ENCODE measurements around the gene SMTNL2.
A peak's percentile ranks its signal among the peaks of the same experiment; 100 is the strongest.

Gene SMTNL2

DNA sequence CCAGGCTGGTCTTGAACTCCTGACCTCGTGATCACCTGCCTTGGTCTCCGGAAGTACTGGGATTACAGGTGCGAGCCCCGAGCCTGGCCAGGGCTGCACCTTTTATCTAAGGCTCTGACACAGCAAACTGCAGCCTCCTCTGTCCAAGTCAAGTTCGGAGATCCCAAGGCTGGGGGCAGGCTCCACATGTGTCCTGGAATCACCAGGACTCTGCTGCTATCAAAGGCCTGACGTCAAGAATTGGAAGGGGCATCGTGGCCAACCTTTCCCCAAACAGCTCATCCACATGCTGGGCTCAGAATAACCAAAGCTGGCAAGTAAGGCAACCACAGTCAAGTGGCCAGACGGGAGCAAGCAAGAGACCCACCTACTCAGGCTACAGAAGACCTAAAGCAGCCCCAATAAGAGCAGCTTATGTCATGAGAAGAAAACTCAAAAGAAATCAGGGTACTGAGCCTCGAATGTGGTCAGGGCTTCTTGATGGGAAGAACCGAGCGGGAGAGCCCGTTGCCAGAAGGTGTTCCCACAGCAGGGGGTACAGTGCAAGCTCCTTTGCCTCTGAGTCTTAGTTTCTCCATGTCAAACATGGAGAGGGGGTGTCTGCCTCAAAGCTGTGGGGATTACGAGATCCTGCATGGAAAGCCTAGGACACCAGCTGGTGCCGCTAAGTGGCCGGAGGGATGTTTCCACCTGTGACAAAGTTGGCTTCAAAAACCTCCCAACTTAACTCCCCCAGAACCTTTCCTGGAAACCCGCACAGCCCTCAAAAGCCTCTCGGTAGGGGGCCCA, 37.0 kb upstream of the SMTNL2 start:
- no peak for DNase-seq

DNA sequence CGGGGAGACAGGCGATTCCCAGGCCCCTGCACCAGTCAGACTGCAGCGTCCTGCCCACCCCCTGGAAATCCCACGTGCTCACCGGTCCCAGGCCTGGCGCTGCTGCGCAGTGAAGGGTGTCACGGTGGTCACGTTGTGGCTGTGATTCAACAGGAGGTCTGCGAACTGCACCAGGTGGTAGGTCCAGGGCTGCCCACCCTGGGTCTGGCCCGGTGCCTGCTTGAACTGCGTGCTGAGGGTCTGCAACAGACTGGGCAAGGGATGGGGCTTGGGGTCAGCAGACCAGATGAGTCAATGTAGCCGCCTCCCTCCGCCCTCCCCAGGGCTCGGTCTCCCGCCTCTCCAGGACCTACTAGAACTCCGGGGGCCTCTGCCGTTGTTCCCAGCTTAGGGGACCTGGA, 36.3 kb upstream of the SMTNL2 start:
- no peak for DNase-seq

DNA sequence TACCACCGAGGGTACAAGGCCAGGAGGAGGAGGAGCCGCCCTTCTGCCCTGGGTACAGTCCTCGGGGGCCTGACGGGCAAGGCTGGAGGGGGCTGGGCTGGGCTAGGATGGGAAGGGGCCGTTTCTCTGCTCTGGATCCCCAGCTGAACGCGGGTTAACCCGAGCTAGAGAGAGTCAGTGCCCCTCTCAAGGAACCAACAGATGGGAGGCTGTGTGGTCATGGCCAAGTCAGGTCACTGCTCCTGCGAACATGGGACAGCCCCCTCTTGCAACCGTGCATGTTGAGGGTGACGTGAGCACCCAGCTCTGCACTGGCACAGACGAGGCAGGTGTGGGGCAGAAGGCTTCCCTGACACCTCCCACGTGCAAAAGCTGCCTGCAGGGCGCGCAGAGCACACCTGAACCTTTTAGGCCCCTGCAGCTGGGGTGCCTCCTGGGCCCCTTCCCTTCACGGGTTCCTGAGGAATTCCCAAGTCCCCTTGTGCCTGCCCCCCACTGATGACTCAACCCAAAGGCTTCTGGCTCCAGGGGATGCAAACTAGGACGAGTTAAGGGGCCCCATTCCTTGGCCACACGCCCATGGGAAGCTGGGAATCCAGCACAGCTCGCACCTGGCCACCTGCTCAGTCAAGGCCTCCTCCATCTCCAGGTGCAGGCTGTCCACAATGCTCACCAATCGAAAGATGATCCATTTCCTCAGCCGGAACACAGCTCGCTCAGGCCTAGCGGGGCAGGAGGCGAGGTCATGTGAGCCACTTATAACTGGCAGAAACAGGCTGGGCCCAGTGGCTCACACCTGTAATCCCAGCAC, 35.4 kb upstream of the SMTNL2 start:
- peak; percentile 21 for DNase-seq

DNA sequence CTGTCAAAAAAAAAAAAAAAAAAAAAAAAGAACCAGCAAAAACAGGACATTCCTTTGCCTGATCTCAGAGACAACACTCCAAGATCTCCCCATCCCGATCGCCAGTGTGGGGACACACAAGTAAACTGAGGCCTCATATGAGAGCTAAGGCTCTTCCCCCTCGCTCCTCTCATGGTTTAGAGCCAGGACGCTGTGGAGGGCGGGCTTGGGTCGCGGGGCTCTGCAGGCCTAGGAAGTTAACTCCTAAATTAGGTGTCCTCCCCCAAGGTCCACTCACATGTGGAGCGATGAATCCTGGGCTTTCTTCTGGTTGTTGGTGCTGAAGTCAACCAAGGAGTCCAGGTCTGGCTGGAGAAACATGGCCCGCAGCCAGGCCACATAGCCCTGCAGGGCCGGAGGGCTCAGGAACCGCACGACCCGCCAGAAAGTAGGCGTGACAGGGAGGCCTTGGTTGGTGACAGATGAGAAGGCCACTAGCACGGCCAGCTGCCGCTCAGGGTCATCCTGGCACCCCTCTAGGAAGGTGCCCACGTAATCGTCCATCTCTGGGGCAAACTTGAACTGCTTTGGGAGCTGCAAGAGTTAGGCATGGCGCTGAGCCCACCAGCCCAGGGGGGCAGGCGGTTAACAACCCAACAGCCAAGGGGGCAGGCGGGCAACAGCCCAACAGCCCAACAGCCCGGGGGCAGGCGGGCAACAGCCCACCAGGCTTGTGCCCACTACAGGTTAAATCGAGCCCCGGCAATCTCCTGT, 34.4 kb upstream of the SMTNL2 start:
- DNase-seq: no peak

DNA sequence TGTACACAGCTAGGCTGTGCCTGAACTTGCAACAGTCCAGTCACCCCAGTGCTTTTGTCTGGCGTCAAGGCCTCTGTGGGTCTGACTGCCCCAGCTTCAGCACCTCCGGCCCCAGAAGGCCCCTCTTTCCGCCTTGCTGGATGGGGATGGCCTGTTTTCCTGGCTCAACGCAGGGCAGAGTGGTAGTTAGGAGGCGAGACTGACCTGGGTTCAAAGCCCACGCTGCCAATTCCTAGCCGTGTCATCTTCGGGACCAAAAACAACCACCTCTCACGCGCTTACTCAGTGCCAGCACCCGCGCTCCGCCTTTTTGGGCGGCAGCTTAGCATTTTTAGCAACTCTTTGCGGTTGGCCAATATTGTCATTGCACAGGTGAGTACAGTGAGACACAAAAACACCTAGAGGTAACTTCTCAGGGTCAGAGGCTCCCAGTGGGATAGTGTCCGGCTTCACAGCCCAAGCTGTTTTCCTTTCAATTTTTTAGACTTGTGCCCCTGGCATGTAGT, 33.7 kb upstream of the SMTNL2 start:
- DNase-seq: no peak

DNA sequence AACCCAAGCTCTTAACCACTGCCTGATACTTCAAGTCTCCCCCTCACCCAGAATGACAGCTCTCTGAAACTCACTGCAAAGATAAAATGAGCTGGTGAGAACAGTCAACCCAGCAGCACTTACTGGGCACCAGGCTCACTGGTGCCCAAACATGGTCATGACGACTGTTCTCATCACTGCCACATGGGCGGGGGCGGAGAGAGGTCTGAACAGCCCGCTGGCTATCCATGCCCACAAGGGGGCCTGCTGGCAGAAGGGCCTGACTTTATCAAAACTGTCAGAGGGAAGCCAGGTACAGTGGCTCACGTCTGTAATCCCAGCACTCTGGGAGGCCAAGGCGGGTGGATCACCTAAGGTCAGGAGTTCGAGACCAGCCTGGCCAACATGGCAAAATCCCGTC, 33.2 kb upstream of the SMTNL2 start:
- DNase-seq: no peak

DNA sequence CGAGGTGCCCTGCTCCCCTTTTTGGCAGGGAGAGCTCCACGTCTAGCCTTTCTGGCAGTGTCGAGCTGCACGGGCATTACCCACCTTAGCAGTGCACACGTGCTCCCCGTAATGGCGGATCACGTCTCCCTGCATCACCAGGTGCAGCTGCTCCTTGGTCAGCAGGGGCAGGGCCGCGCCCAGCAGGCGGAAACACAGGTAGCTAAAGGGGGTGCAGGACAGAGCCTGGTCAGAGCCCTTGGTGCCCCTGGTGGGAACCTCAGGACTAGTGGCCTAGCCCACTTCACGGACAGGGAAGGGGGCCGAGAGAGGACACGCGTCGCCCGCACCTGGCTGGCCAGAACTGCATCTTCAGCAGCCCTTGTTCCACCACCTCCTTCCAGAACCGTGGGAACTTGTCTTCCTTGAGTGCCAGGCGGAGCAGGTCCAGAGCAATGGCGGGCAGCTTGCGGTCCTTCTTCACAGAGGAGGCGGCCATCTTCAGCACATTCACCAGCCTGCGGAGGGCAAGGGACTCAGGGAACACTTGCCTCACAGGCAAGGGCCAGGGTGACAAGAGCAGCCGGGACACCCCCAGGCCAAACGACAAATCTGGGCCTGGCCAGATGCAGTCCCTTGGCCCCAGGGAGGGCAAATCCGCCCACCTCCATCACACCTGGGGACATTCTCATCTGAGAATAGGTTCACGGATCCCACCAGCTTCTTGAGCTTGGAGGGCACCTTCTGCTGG, 32.4 kb upstream of the SMTNL2 start:
- no peak for DNase-seq

DNA sequence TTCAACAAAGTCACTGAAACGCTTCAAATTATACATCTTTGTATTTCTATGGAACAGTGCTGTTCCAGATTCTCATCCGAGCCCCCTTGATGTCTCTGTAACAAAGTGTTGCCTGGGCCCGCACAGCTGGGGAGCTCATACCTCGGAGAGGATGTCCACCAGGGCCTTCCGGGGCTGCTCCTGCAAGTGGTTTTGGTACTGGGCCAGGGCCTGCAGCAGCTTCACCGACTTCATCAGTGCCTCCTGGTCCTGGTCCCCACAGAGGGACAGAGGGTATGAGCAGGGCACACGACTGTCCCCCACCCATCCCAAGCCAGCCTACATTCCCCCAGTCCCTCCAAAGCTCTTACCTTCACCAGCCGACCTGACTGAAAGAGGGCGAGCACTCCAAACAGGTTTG, 30.7 kb upstream of the SMTNL2 start:
- no peak for DNase-seq

DNA sequence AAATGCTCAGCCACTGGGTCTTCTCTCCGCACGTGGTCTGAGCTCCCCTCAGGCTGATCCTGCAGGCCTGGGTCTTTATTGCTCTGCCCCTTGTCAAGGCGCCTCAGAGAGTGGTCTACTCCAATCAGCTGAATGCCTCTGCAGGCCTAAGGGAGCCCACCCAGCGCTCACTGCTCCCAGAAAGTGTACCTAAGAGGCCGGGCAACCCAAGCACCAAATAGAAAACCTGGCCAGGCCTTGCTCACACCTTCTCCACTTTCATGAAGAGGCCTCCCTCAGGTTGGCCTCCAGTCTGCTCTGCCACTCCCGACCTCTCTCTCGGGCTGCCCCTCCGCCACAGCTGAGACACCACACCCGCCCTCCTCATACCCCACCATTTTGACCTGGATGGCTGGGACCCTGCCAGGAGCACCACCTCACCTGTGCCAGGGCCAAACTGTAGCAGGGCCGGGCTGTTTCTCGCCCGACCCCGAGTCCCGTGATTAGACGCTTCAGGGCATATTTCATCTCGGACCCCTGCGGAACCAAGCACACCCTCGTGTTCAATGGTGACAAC, 29.8 kb upstream of the SMTNL2 start:
- DNase-seq: no peak

DNA sequence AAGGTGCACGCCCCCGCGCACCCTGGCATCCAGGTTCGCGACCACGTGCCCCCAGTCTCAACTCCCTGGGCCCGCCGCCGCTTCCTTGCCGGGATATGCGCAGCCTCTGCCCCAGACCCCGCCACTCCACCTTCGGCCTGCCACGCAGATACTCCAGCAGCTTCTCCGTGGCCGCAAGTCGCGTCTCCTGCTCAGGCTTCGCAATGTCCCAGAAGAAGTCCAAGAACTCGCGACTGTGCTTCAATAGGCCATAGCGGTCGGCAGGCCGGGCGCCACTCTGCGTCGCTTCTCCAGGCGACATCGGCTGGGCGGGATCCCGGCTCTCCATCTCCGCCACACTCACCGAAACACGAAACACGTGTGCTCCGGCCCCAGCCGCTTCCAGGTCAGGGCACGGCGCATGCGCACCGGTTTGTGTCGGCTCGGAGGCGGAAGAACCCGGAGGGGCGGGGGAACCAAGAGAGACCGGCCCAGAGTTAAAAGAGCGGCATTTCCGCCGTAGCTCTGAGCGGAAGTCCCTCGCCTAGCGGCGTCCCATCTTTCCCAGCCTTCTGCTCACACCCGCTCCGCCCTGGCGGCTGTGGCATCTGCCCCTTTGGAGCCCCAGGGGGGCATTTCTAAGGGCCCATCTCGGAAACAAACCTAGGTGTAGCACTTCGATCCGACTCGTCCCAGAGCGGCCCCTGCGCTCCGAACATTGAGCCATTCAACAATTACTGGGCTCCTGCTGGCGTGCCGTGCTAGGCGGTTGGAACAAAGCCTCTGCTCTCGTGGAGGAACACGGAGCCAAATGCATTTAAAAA, 29.1 kb upstream of the SMTNL2 start, which contains the start of gene MYBBP1A:
TSS of gene MYBBP1A (minus strand) at position 388 of the 803 bp plus-strand sequence. CDS start at position 328, 60 bp downstream.
- DNase-seq: peak; percentile 95

DNA sequence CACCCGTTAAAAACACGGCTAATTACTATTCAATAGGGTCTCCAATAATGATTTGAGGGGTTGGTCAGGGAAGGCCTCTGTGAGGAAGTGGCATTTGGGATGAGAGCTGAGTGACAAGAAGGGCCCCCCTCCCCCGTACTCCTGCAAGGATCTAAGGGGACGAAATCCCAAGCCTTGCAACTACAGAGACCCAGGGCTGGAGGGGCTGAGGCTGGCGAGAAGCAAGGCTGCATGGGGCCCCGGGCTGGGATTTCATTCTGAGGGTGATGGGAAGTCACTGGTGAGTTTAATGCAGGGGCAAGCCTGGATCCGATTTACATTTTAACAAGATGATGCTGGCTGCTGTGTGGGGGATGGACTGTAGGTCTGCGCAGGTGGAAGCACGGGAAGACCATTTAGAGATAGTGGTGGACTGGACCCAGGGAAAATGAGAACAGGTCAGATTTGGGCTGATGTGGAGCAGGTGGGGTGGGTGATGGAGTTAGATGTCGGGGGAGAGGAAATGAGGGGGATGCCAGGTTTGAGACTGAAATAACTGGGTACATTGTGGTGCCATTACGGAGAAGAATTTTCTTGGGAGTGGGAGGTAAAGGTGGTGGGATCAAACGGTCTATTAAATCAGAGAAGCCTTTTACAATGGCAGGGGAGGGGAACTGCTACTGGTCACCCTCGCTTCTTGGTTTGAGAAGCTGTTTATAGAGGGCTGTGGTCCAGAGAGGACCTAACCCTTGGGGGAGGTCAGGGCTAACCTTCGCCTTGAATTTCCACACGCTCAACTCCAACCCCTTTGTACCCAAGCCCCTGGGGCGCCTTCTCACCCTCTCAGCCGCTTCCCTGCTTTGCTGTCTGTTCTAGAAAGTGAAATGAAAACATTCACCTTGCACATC, 28.2 kb upstream of the SMTNL2 start:
- no peak for DNase-seq

DNA sequence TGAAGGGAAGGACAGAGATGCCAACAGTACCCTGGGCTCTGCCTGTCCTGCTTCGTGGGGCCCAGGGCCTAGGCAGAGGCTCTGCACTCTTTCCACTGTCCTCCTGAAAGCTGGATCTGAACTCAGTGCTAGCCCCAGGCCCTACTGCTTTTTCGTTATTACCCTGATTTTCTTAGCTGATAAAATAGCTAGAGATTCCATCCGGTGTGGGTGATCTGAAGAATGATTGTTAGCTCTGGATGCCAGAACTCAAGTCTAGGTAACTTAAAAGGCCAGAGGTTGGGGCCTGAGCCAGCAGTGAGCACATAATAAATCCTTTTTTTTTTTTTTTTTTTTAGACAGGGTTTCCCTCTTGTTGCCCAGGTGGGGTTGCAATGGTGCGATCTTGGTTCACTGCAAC, 27.3 kb upstream of the SMTNL2 start:
- DNase-seq: no peak

DNA sequence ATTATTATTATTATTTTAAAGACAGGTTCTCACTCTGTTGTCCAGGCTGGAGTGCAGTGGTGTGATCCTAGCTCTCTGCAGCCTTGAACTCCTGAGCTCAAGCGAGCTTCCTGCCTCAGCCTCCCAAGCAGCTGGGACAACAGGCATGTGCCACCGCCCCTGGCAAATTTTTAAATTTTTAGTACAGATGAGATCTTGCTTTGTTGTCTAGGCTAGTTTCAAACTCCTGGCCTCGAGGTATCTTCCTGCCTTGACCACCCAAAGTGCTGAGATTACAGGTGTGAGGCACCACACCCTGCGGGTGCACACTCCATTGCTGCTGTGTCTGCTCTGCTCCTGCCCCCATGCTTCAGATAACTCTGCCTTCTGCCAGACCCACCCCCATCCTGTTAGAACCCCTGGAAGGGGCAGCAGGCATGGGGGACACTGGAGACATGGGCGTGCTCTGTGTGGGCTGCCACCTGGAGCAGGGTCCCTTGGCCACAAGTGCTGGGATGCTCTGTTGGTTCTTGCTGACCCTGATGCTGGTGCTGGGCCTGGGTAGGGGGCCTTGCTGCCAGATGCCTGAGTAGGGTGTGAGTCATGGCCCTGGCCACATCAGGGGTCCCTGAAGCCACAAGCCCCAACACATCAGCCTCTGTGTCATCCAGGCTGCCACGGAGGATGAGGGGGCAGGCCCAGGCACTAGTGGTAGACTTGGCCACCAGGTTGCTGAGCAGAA, 26.5 kb upstream of the SMTNL2 start:
- DNase-seq: no peak

DNA sequence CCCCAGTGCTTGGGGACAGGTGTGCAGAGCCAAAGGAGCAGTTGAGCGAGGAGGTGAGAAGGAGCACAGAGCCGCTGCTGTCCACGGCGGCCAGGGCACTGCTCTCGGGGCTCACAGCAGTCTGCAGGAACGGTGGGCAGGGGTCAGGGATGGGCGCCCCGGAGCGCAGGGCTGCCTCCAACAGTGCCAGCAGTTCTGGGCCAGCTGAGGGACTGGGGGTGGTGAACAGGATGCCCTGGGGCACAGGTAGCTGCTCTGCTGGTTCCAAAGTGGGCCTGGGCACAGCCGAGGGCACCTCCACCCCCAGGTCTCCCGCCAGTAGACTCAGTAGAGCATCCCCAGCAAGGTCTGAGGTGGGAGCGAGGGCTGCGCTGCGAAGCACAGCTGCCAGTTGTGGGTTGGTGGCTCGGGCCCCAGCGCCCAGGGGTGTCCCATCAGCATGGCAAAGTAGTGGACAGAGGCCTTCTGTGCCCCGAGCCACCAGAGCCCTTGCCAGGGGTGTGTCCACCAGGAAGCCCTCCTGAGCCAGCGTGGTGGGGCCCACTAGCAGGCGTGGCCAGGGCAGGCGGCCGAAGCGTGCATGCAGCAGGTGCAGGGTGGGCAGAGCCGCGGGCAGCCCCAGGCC, 25.9 kb upstream of the SMTNL2 start:
- DNase-seq: no peak

DNA sequence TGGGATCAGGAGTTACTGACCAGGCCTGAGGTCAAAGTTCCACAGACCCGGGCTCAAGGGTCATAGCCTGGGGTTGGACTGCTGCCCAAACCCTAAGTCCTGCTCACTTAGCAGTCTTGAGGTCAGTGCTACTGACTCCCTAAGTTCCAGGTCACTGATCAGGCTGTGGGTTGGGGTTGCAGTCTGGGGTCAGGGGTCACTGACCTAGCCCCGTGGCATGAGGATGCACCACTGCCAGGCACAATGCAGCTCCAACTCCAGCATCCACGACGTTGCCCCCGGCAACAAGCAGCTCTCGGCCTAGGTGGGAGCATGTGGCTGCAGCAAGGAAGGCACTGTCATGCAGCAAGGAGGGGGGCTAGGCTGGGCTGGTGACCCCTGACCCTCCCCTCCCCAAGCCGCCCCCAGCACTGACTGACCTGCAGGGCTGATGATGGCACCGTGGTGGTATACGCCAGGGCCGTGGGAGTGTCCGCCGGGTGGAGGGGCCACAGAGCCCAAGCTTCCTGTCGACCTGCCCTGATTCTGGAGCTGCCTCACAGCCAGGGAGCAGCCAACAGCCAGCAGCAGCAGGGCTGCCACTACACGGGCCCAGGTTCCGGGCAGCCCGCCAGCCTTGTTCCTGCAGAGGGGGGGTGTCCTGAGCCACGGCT, 25.1 kb upstream of the SMTNL2 start:
- DNase-seq: no peak

DNA sequence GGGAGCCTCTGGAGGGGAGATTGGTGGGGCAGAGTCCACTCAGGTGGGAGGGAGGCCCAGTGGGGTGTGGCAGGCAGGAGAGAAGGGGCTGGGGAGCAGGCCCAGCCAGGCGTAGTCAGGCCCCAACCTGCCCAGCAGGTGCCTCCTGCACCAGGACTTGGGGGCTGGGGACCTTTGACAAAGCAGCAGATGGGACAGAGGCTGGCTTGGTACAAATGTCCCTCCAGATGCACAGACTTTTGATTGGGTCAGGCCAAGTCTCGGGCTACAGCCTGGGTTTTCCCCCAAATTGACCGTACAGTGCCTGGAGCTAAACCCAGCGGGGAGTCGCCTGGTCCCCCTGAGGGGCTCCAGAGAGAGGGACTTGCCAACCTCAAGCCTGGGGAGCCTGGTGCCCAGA, 24.4 kb upstream of the SMTNL2 start:
- DNase-seq: no peak

DNA sequence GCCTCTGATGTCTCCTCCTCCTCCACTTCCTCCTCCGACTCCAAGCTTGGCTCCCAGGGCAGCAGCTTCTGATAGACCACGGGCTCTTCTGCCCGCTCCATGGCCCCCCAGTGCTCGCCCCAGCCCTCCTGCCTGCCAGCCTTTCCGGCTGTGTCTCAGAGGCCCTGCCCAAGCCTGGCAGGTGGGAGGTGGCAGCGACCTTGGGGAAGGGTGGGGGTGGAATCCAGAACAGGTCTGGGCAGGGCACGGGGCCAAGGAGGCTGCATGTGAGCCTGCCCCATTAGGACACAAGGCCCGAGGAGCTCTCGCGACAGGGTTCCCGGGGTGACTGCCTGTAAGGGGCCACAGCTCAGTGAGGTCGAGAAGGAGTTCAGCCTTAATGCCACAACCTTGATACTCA, 23.9 kb upstream of the SMTNL2 start, which contains the start of gene GGT6:
TSS of gene GGT6 (minus strand) at position 157 of the 400 bp plus-strand sequence. CDS start at position 101, 56 bp downstream.
- no peak for DNase-seq

DNA sequence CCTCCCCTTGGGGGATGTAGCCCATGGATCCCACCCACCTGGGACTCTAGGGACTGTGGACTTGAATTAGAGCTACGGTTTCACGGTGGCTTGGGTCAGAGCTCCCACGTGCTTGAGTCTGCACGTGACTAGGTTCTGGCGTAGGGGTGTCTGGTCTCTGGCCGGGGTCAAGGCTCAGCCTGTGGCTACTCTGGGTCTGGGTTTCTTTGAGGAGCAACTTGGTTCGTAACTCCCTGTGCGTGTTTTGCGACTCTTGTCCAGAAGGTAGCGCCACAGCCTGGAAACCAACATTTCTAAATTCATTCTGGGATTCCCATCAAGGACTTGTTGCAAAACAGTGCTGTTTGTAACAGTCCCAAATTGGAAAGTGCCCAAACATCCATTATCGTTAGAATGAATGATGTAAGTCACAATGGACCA, 23.5 kb upstream of the SMTNL2 start:
- no peak for DNase-seq

All from NCI-H510A treated with DMSO at 0.1 percent for 48 hours (cell line).